COLO829 (cell line): Measurements from ENCODE around the gene COL4A6.

Experiments
- DNase-seq: peaks from one replicate; pipeline ENCODE4 v3.0.0; 2012; ENCODE audit warnings: low spot score

The COL4A6 gene

DNA sequence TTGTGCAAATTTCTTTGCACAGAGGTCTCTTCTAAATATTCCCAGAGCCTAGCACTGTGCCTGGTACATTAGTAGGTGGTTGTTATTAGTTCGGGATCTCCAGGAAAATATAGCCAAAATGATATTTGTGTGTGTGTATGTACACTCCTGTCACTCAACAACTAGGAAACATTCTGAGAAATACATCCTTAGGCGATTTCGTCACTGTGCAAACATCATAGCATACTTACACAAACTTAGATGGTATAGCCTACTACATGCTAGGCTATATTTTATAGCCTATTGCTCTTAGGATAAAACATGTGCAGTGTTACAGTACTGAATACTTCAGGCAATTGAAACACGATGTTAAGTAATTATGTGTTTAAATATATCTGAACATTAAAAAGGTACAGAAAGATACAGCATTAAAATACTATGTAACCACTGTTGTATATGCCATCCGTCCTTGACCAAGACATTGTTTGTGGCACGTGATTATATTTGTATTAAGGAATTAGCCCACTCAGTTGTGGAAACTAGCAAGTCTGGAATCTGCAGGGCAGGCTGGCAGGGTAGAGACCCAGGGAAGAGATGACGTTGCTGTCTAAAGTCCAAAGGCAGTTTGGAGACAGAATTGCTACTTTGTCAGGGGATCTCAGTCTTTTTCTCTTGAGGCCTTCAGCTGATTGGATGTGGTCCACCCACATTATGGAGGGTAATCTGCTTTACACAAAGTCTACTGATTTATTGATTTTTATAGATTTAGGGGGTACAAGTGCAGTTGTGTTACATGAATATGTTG, 106.9 kb downstream of the COL4A6 start:
- no peak for DNase-seq

DNA sequence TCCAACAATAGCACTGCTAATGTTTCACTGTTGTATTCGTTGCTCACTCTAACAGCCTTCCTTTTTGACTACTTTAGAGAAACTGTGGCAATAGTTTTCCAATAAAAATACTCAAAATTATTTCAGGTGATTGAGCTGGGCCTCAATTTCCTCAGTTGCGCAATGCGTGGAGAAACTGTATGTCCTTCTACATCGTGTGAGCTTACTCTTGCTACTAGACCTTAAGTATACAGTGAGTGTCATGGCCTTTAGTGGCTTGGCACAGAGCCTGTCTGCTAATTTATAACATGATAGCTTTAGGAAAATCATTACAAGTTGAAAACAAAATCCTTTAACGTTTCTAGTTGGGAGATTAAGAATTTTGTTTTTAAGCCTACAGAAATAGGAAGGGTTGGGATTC, 114.5 kb downstream of the COL4A6 start:
- DNase-seq = no peak

DNA sequence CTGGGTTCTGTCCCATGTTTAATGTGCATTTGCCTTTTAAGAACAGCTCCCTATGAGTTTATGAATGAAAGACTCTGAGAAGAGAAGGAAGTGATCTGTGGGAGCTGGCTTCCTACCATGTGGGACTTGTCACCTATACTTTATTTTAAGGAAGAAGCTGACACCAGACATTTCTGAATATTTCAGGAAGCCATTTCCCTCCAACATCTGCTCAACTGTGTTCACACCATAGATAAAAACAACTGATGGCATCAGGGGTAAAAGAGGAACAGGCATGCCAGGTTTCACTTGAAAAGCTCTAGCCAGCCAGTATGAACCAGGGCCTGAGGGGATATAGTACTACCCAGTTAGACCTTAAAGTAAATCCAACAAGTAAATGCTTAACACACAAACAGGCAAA, 116.0 kb downstream of the COL4A6 start:
- DNase-seq = no peak

DNA sequence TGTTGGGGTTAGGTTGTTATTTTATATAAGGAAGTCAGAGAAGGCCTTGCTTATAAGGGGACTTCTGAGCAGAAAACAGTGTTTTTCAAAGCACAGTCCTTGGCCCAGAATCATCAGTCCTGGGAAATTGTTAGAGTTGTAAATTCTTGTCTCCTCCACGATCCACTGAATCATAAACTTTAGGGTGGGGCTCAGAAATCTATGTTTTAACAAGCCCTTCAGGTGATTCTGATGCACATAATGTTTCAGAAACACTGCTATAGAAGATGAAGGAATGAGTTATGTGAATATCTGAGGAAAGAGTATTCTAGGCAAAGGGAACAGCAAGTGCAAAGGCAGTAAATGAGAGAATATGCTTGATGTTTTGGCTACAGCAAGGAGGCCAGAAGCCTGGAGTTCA, 121.8 kb downstream of the COL4A6 start:
- DNase-seq = no peak

DNA sequence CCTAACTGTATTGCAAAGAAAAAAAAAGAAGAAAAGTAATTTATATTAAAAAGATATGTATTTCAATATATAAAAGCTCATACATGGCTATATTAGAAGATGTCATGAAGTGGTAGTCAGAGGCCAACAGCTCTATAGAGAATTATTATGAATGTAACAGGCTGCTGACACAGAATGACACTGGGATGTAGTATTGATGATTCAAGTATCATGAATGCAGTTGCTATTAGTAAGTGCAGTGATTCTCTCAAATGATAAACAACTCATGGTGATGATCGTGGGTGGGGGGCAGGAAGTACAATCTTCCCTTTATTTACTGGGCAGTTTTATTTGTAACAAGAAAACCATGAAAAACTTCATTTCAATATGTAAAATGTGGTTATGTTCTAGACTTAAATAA, 124.6 kb downstream of the COL4A6 start:
- no peak for DNase-seq

GRCh38 chrX:108312957-108313356, 125.3 kb downstream of the COL4A6 start:
- peak; percentile 22 for DNase-seq

- no peak for DNase-seq
These were observed 126.2 kb downstream of the COL4A6 start for GRCh38 chrX:108312011-108312410.

DNA sequence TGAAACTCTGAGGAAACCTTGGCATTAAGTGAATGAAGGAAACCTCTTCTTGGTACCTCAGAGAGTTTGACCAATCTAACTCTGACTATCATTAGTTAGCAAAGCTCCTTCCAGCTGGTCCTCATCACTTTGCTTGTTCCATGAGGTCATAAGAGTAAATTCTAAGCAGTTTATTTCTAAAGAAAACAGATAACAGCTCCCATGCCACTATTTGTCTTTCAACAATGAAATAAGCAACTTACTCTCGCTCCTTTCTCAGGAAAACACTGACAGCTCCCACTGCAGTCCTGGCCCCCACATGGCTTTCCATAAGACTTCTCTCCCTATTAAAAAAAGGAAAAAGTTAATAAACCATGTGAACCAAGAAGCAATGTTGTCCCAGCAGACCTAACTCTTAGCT, 127.7 kb downstream of the COL4A6 start:
- DNase-seq = no peak

GRCh38 chrX:108309144-108309543, 129.1 kb downstream of the COL4A6 start:
- peak; percentile 46 for DNase-seq

GRCh38 chrX:108307132-108308085, 130.8 kb downstream of the COL4A6 start:
- DNase-seq = no peak

GRCh38 chrX:108306086-108306485, 132.1 kb downstream of the COL4A6 start:
- no peak for DNase-seq

DNA sequence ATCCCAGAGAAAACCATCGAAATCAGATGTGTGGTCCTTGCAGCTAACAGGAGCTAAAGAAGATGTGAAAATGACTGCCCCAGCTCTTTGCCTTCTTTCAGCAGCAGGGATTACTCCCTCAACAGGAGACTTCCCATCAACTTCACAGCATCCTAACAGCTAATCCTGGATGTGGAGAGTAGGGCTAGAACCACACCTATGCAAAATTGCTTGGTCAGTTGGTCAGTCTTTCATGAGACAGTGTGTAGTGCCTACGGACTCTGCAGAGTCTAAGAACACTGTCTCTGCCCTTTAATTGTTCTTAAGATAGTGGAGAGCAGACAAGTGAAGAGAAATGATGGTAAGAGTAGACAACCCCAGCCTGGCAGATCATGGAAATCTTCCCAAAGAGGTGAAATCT, 133.5 kb downstream of the COL4A6 start:
- DNase-seq = no peak

- DNase-seq = no peak
These were observed 134.0 kb downstream of the COL4A6 start for GRCh38 chrX:108304210-108304609.

GRCh38 chrX:108303682-108304081, 134.5 kb downstream of the COL4A6 start:
- no peak for DNase-seq

DNA sequence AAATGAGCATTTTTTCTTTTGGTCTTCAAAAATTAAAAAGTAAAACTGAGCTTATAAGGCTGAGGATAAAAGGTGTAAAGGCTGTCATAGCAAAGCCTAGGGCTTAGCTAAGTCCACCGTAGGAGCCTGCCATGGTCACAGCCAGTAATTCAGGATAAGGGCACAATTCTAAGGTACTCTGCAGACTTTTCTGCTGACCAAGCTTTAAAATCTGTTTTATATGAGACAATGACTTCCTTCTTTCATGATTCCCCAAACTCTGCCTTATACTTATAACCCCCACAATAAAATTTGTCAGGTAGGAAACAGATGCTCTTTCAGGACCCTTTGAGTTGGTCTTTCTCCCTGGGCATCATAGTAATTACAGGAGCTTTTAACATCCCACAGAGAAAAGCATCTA, 138.5 kb downstream of the COL4A6 start:
- DNase-seq = no peak

DNA sequence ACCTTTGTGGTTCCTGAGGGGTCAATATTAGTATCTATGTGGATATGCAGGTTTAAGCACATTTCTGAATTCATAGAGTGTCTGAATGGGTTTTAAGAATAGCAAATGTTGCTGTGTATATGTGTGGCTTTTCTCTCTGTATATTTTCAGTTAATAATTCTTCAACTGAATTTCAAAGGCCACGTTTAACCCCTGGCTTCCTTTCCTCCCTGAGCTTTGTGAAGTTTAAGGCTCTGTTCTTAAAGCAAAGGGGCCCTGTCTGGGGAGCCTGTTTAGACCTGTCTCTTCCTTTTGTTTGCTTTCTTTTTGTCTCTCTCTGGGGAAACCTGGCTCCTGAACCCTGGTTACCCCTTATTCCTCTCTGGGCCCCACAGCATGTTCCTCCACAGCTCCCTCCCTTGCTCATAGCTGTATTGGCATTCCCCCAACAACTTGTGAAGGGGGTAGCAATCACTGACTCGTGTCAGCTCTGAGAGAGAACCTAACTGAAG, 139.1 kb downstream of the COL4A6 start:
- DNase-seq = no peak

DNA sequence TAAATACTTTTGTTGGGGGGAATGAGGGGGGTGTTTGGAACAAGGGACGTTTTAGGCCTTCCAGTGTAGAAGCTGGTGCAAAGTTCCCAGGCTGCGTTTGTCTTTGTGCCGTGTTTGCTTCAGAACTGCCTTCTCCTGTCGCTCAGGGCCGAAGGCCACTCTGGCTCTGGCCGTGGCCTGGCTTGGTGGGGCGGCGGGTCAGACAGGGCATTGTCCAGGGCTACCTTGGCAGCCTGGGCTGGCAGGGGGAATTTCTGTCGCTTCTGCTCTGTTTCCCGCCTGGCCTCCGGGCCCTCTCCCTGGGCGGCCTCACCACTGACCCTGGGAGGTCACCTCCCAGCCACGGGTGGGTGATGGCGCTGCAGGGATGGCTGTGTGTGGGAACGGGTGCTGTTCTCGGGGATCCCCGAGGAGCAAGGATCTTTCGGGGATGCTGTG, 140.0 kb downstream of the COL4A6 start:
- DNase-seq = no peak

- no peak for DNase-seq
These were observed 140.9 kb downstream of the COL4A6 start for GRCh38 chrX:108297290-108297689.

- no peak for DNase-seq
These were observed 146.2 kb downstream of the COL4A6 start for GRCh38 chrX:108292053-108292452.

GRCh38 chrX:108285918-108286317, 152.3 kb downstream of the COL4A6 start:
- no peak for DNase-seq

GRCh38 chrX:108285356-108285755, 152.9 kb downstream of the COL4A6 start:
- DNase-seq = no peak

GRCh38 chrX:108275732-108276131, 162.5 kb downstream of the COL4A6 start:
- no peak for DNase-seq

DNA sequence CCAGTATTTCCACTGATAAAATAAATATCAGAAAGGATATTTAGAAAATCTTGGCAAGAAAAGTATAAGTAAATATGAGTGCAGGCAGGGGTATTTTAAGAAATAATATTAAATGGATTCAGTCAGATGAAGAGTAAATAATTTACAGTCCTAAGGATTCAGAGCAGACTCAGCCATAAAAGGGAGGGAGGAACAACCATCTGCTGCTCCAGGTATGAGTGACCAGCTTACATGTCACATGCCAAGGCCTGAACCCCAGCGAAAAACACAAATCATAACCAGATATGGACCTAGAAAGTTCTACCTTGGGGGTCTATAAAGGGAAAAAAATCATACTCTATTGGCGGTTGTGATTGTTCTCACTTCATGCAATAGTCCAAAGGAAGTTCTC, 166.8 kb downstream of the COL4A6 start:
- DNase-seq = no peak
